ENCODE data around the gene KIRREL1.

GRCh38 chr1:158101927-158102326, 108.5 kb downstream of the KIRREL1 start:
- TF ChIP-seq CTCF (IDR thresholded peaks at IDR 0.05): no peak
- TF ChIP-seq POLR2A (IDR thresholded peaks at IDR 0.05): no peak
